Hepatocyte (in vitro differentiated cells): ENCODE results near the gene PSMA6.

Experiments used
- EZH2 ChIP-seq: fragments of 200-600 bp; sonication (generic); IDR thresholded peaks from 2 replicates; pipeline ENCODE4 v1.6.1; 2016; ENCODE audit warnings: antibody characterized with exemption, mild to moderate bottlenecking, borderline replicate concordance
- EZH2phosphoT487 ChIP-seq: fragments of 200-600 bp; sonication (generic); IDR thresholded peaks from one replicate; pipeline ENCODE4 v1.6.1; 2018; ENCODE audit warnings: antibody characterized with exemption, mild to moderate bottlenecking, low read depth, moderate library complexity; ENCODE audit not compliant: unreplicated experiment, severe bottlenecking
- TF ChIP-seq, protein P1 (sequence below): fragments of 200-600 bp; sonication (generic); IDR thresholded peaks from 2 replicates; pipeline ENCODE4 v1.5.1; 2016; ENCODE audit warnings: antibody characterized with exemption, mild to moderate bottlenecking; ENCODE audit not compliant: poor library complexity

DNA sequence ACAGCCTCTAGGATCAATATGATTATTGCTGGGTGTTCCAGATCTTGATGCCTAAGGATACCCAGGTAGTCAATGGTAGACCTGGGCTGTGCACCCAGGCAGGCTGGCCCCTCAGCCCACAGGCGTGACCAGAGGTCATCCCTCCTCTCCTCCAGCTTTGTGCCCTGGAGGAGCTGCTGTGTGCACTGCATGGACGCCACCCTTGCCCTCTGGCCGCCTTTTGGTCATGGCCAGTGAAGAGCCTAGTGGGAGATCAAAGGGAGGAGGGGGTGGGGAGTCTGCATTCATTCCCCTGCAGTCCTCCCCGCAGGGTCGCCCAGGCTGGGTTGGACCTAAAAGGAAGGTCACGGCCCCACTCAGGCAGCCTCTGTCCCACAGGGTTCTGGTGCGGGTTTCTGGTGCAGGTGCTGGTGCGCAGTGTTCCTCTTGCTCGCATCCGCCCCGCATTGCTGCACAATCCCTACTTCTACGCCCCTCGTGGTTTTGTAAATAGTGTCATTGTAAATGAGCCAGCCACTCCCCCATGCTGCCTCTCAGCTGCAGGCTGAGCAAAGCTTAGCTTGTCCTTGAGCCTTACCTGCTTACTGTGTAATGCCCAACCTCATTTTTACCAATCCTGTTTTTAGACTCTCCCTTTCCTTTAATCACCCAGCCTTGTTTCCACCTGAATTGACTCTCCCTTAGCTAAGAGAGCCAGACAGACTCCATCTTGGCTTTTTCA is 55.3 kb downstream of the PSMA6 start:
- TF ChIP-seq, protein P1, sequence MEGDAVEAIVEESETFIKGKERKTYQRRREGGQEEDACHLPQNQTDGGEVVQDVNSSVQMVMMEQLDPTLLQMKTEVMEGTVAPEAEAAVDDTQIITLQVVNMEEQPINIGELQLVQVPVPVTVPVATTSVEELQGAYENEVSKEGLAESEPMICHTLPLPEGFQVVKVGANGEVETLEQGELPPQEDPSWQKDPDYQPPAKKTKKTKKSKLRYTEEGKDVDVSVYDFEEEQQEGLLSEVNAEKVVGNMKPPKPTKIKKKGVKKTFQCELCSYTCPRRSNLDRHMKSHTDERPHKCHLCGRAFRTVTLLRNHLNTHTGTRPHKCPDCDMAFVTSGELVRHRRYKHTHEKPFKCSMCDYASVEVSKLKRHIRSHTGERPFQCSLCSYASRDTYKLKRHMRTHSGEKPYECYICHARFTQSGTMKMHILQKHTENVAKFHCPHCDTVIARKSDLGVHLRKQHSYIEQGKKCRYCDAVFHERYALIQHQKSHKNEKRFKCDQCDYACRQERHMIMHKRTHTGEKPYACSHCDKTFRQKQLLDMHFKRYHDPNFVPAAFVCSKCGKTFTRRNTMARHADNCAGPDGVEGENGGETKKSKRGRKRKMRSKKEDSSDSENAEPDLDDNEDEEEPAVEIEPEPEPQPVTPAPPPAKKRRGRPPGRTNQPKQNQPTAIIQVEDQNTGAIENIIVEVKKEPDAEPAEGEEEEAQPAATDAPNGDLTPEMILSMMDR: no peak
- TF ChIP-seq EZH2 (no peak), EZH2phosphoT487 (no peak)
